CD4-positive, CD25-positive, alpha-beta regulatory T cell (primary cell): ENCODE results near the gene BUD23. TPM values are rescaled to one million over a fixed set of nuclear protein-coding genes. Genes with fewer than 3 reads are reported as not detected.
A peak's percentile ranks its signal among the peaks of the same experiment; 100 is the strongest.

Experiments used
- ATAC-seq, 2 donors: fragments of 150-1000 bp; cut with Tn5 transposase; one replicate each; pipeline ENCODE4 v1.10.0; 2021; ENCODE audit warnings: low read depth in 2 of 2, moderate number of reproducible peaks in 2 of 2, moderate library complexity in 1 of 2
- DNase-seq, 3 donors: peaks; one replicate each; pipeline versions ENCODE4 v3.0.0 to v3.0.0-alpha.2; 2012 to 2022; ENCODE audit warnings: mixed read lengths in 1 of 3
- H3K27ac ChIP-seq: one replicate; pipeline ENCODE4 v1.7.0; 2013; ENCODE audit warnings: mild to moderate bottlenecking, low read length; ENCODE audit not compliant: insufficient read depth, poor library complexity, severe bottlenecking
- H3K27me3 ChIP-seq: one replicate; pipeline ENCODE4 v1.7.0; 2013; ENCODE audit warnings: low read length; ENCODE audit not compliant: control insufficient read depth, insufficient read depth
- H3K36me3 ChIP-seq: one replicate; pipeline ENCODE4 v1.7.0; 2013; ENCODE audit warnings: mild to moderate bottlenecking, low read length, moderate library complexity; ENCODE audit not compliant: control insufficient read depth, insufficient read depth
- H3K4me1 ChIP-seq: 2 replicates; pipeline ENCODE4 v1.7.0; 2013; ENCODE audit warnings: mild to moderate bottlenecking, low read length; ENCODE audit not compliant: insufficient read depth, control insufficient read depth, poor library complexity, severe bottlenecking
- H3K4me3 ChIP-seq: one replicate; pipeline ENCODE4 v1.7.0; 2013; ENCODE audit warnings: low read depth, mild to moderate bottlenecking, low read length, moderate library complexity
- H3K9me3 ChIP-seq, 2 experiments: 1 replicate in 1 of 2; 2 replicates in 1 of 2; pipeline ENCODE4 v1.7.0; 2013; ENCODE audit warnings: low read length in 2 of 2, mild to moderate bottlenecking in 1 of 2, moderate library complexity in 1 of 2; ENCODE audit not compliant: control insufficient read depth in 2 of 2
- H3K27ac Mint-ChIP-seq, 3 donors: one replicate each; pipeline ENCODE4 v1.8.0; 2020 to 2022; ENCODE audit warnings: mild to moderate bottlenecking in 3 of 3, mixed read lengths in 3 of 3, moderate library complexity in 2 of 3
- H3K27me3 Mint-ChIP-seq: one replicate; pipeline ENCODE4 v1.8.0; 2022; ENCODE audit warnings: mild to moderate bottlenecking, mixed read lengths
- H3K36me3 Mint-ChIP-seq: one replicate; pipeline ENCODE4 v1.8.0; 2020; ENCODE audit warnings: mixed read lengths
- H3K4me1 Mint-ChIP-seq, 4 donors: one replicate each; pipeline ENCODE4 v1.8.0; 2020 to 2022; ENCODE audit warnings: mixed read lengths in 4 of 4, mild to moderate bottlenecking in 1 of 4
- H3K4me3 Mint-ChIP-seq, 4 donors: one replicate each; pipeline ENCODE4 v1.8.0; 2020 to 2022; ENCODE audit warnings: mild to moderate bottlenecking in 4 of 4, mixed read lengths in 4 of 4, moderate library complexity in 3 of 4
- H3K9me3 Mint-ChIP-seq, 7 donors: one replicate each; pipeline ENCODE4 v1.8.0; 2020 to 2022; ENCODE audit warnings: mixed read lengths in 7 of 7, mild to moderate bottlenecking in 3 of 7, moderate library complexity in 2 of 7
- polyA plus RNA-seq, 4 donors: library from polyadenylated mRNA; unstranded; fragments of 300-500 nt; fragmentation: Illumina TruSeq; gene quantifications; one replicate each; pipeline ENCODE4 v1.2.3, GENCODE V29; 2021
- total RNA-seq: library from RNA; stranded (reverse); gene quantifications from one replicate; pipeline ENCODE4 v1.2.3, GENCODE V29; 2022

Gene BUD23
- total and polyA plus RNA-seq, 5 donors from 2014 or later: 96.3 to 127 (median 119) TPM

DNA sequence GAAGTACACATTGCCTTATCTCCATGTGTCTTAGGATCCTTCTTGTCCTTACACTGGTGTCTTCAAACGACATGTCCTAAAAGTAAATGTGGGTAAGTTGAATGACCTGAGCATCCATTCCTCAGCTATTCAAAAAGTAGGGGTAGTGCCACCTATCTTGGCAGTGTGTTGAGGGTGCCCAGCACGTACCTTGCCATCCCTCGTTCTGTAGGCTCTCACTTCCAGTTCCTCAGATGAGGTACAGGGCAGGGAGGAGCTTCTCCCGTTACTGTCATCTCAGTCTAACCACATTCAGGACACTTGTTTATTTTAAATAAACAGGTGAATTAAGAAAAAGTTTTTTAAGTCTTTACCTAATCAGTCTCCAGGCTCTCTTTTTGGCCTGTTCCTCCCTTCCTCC is 13.0 kb downstream of the BUD23 start:
- H3K4me1 ChIP-seq: no peaks in the 10 kb centered on the region
- ATAC-seq: no peak
- no peak overlapping the region for H3K27ac Mint-ChIP-seq
- DNase-seq: no peak
- H3K36me3 Mint-ChIP-seq: peaks cover 46% of the 10 kb centered on the region
- no peaks in the 10 kb centered on the region for H3K27me3 ChIP-seq
- peaks cover 0 to 5% (median 4%) of the 10 kb centered on the region in 4 donors for H3K4me1 Mint-ChIP-seq
- H3K27ac ChIP-seq: no peak overlapping the region
- H3K4me3 Mint-ChIP-seq: no peak overlapping the region
- peaks cover 68% of the 10 kb centered on the region for H3K36me3 ChIP-seq
- no peaks in the 10 kb centered on the region for H3K9me3 ChIP-seq
- no peaks in the 10 kb centered on the region for H3K9me3 Mint-ChIP-seq
- no peak overlapping the region for H3K4me3 ChIP-seq
- no peaks in the 10 kb centered on the region for H3K27me3 Mint-ChIP-seq

DNA sequence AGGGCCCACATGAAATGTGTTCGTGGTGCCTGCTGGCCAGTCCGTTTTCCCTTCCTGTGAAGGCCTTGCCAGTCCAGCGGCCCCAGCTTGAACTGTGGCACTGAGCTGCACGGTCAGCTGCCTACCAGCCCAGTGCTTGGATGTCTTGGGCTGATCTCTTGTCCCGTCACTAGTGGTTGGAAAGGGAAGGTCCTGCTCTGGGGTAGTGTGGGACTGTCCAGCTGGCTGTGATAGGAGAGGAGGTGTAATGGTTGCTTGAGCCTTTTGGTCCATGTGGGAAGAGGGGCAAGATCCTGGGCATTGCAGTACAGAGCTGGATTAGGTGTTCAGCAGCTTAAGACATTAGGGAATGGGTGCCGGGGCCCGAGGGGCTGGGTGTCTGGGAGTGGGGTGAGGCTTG is 15.0 kb downstream of the BUD23 start:
- no peak overlapping the region for H3K4me3 ChIP-seq
- no peaks in the 10 kb centered on the region for H3K27me3 Mint-ChIP-seq
- no peak overlapping the region for H3K4me3 Mint-ChIP-seq
- no peaks in the 10 kb centered on the region for H3K27me3 ChIP-seq
- DNase-seq: no peak
- H3K27ac ChIP-seq: no peak overlapping the region
- H3K9me3 Mint-ChIP-seq: no peaks in the 10 kb centered on the region
- H3K36me3 Mint-ChIP-seq: peaks cover 41% of the 10 kb centered on the region
- no peak overlapping the region for H3K27ac Mint-ChIP-seq
- no peak for ATAC-seq
- H3K36me3 ChIP-seq: peaks cover 48% of the 10 kb centered on the region
- H3K9me3 ChIP-seq: no peaks in the 10 kb centered on the region
- H3K4me1 Mint-ChIP-seq: peaks cover 0 to 12% (median 7%) of the 10 kb centered on the region in 4 donors
- no peaks in the 10 kb centered on the region for H3K4me1 ChIP-seq

DNA sequence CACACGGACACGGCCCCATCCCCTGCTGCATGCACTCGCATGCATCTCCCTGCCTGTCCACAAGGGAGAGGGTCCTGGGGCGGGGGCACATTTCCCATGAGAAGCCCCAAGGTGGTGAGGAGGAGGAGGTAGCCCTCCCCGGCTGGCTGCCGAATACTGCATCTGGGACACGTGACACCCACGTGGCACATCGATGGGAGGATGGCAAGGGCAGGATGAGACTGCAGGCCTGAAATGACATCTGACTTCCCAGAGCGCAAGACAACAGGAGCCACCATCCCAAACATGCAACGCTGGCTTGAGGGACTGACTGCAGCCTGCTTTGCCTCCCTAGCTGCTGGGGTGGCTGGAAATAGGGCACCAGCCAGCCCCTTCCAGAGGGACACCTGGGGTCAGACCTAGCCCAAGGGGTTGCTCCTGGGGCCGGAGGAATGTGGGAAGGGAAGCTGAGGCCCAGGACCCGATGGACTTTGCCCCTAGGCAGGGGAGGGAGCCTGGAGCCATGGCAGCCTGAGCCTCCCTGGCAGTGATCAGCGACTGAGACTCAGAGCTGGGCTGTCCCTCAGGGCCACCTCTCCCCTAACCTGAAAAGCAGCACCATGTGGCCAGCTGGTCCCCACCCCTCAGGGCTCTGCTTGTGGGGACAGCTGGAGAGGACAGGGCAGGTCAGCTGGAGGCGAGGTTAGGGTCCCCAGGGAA is 16.1 kb downstream of the BUD23 start:
- H3K36me3 Mint-ChIP-seq: peaks cover 37% of the 10 kb centered on the region
- Histone ChIP-seq H3K36me3 (peaks cover 37% of the 10 kb centered on the region), H3K27me3 (no peaks in the 10 kb centered on the region), H3K4me3 (no peak overlapping the region), H3K27ac (no peak overlapping the region), H3K9me3 (no peaks in the 10 kb centered on the region), H3K4me1 (no peaks in the 10 kb centered on the region)
- no peak overlapping the region for H3K4me3 Mint-ChIP-seq
- ATAC-seq (no peak), DNase-seq (no peak)
- H3K4me1 Mint-ChIP-seq: peaks cover 0 to 14% (median 7%) of the 10 kb centered on the region in 4 donors
- H3K27me3 Mint-ChIP-seq: no peaks in the 10 kb centered on the region
- H3K27ac Mint-ChIP-seq: peak overlapping the region in 1 of 3 donors; percentile 46
- H3K9me3 Mint-ChIP-seq: no peaks in the 10 kb centered on the region

DNA sequence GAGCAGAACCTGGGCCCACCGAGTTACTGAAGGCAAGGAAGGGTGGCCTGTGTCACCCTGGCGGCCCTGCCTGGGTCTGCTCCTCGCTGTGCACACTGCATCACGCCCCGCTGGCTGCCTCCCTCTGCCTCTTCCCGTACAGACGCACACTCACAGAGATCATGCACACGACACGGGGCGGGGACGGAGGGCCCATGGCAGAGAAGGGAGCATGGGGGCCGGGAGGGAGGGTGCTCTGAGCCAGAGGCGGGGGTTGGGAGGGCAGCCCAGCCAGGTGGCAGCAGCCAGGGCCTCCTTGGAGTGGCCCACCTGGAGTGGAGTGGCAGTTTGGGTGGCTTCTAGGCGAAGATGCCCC is 16.6 kb downstream of the BUD23 start:
- Histone ChIP-seq H3K36me3 (peaks cover 35% of the 10 kb centered on the region), H3K4me3 (no peak overlapping the region), H3K27me3 (no peaks in the 10 kb centered on the region), H3K27ac (no peak overlapping the region), H3K9me3 (no peaks in the 10 kb centered on the region), H3K4me1 (no peaks in the 10 kb centered on the region)
- peaks cover 0 to 11% (median 7%) of the 10 kb centered on the region in 4 donors for H3K4me1 Mint-ChIP-seq
- no peaks in the 10 kb centered on the region for H3K9me3 Mint-ChIP-seq
- H3K27me3 Mint-ChIP-seq: no peaks in the 10 kb centered on the region
- DNase-seq (no peak), ATAC-seq (no peak)
- peak overlapping the region in 1 of 4 donors; percentile 50 for H3K4me3 Mint-ChIP-seq
- H3K27ac Mint-ChIP-seq: peak overlapping the region in 1 of 3 donors; percentile 20
- H3K36me3 Mint-ChIP-seq: peaks cover 33% of the 10 kb centered on the region

DNA sequence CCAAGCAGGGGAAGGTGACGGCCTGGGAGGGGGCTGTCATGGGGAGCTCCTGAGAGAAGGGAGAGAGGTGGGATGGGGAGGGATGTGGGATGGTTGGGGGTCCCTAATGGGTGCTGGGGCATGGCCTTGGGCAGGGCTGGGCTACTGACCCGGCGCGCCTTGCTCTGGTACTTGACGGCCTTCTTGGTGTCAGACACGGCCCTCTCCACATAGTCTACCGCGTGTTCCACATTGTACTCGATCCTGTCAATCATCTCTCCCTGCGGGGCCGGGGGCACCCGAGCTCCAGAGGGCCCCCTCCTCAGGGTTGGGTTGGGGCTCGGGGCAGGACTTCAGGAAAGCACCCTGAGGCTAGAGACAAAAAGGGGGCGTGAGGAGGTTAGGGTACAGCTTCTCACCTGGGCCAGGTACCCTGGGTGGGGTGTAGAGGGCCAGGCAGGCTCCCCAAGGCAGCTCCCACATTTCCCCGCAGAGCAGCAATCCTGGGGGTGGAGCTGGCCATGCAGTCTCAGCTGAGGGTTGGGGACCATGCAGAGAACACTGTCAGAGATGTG is 17.3 kb downstream of the BUD23 start:
- no peak overlapping the region for H3K27ac ChIP-seq
- no peaks in the 10 kb centered on the region for H3K9me3 Mint-ChIP-seq
- H3K4me1 ChIP-seq: no peaks in the 10 kb centered on the region
- H3K4me3 Mint-ChIP-seq: no peak overlapping the region
- peaks cover 0 to 9% (median 5%) of the 10 kb centered on the region in 4 donors for H3K4me1 Mint-ChIP-seq
- H3K27ac Mint-ChIP-seq: no peak overlapping the region
- peaks cover 30% of the 10 kb centered on the region for H3K36me3 Mint-ChIP-seq
- ATAC-seq (no peak), DNase-seq (no peak)
- no peaks in the 10 kb centered on the region for H3K27me3 Mint-ChIP-seq
- H3K9me3 ChIP-seq: no peaks in the 10 kb centered on the region
- H3K36me3 ChIP-seq: peaks cover 35% of the 10 kb centered on the region
- H3K27me3 ChIP-seq: no peaks in the 10 kb centered on the region
- H3K4me3 ChIP-seq: no peak overlapping the region

DNA sequence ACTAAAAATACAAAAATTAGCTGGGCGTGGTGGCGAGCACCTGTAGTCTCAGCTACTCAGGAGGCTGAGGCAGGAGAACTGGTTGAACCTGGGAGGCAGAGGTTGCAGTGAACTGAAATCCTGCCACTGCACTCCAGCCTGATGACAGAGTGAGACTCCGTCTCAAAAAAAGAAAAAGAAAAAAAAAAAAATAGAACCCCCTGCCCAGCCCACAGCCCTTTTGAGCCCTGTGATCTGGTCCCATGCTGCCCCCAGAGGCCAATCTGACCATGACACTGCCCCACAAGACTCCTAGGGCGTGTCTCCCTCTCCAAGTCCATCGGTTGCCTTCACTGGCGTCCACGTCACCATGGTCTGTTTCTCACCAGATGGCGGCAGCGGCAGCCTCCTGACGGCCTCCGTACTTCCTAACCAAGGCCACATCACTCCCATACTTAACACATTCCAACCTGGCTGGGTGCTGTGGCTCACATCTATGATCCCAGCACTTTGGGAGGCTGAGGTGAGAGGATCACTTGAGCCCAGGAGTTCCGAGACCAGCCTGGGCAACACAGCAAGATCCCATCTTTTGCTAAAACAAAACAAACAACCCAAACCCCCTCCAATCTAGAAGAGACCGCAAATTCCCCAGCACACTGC is 18.1 kb downstream of the BUD23 start:
- Mint-ChIP-seq H3K9me3 (no peaks in the 10 kb centered on the region), H3K27ac (peak overlapping the region in 1 of 3 donors; percentile 80), H3K36me3 (peaks cover 23% of the 10 kb centered on the region), H3K27me3 (no peaks in the 10 kb centered on the region), H3K4me3 (peak overlapping the region in 2 of 4 donors; percentile 21 to 72), H3K4me1 (peaks cover 0 to 13% (median 4%) of the 10 kb centered on the region in 4 donors)
- ATAC-seq: peak in 1 of 2 donors; percentile 29
- Histone ChIP-seq H3K27ac (no peak overlapping the region), H3K36me3 (peaks cover 27% of the 10 kb centered on the region), H3K9me3 (no peaks in the 10 kb centered on the region), H3K4me1 (peaks cover under 1% of the 10 kb centered on the region), H3K4me3 (no peak overlapping the region), H3K27me3 (no peaks in the 10 kb centered on the region)
- DNase-seq: peak in 2 of 3 donors; percentile 22 to 29

GRCh38 chr7:73702226-73702625 is 18.8 kb downstream of the BUD23 start:
- peaks cover 8% of the 10 kb centered on the region for H3K4me1 ChIP-seq
- no peaks in the 10 kb centered on the region for H3K9me3 ChIP-seq
- H3K4me1 Mint-ChIP-seq: peaks cover 0 to 20% (median 3%) of the 10 kb centered on the region in 4 donors
- H3K27ac ChIP-seq: no peak overlapping the region
- H3K27me3 Mint-ChIP-seq: no peaks in the 10 kb centered on the region
- no peaks in the 10 kb centered on the region for H3K9me3 Mint-ChIP-seq
- no peak overlapping the region for H3K4me3 Mint-ChIP-seq
- no peak for DNase-seq
- H3K27ac Mint-ChIP-seq: no peak overlapping the region
- H3K4me3 ChIP-seq: no peak overlapping the region
- no peaks in the 10 kb centered on the region for H3K27me3 ChIP-seq
- H3K36me3 ChIP-seq: peaks cover 19% of the 10 kb centered on the region
- peaks cover 16% of the 10 kb centered on the region for H3K36me3 Mint-ChIP-seq
- ATAC-seq: no peak
